ENCODE results near the gene TSPAN18. TPM values are rescaled to one million over a fixed set of nuclear protein-coding genes. Genes with fewer than 3 reads are reported as not detected.

TSPAN18 gene
- total and polyA plus RNA-seq, 2 experiments from 2014 or later = 9.5 to 21.5 TPM

DNA sequence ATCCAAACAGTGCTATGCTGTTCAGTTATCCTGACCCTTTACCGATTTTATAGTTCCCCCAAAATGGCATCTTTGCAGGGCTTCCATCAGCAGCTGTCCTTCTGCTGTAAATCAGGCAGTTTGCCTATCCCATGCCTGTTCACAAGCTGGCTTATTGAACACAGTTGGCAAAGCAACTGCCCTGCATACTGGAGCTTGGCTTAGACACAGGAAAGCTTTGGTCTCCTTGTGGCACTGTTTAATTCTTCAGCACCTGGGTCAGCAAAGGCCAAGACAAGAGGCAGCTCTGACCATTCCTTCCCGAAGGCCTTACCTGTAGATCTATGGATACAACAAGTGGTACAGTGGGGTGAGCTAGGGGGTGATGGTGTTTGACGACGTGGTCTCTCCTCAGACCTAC, 32.2 kb downstream of the TSPAN18 start:
- Histone ChIP-seq H3K9me3 (ENCODE audit: low read depth) (peaks cover 8% of the 10 kb centered on the region), H3K4me1 (ENCODE audit: insufficient read depth) (peaks cover 32% of the 10 kb centered on the region), H3K36me3 (replicated peaks; ENCODE audit: insufficient read depth, low read depth) (no peaks in the 10 kb centered on the region), H3K79me2 (peaks cover 32% of the 10 kb centered on the region), H3K27ac (no peak overlapping the region), H3K4me2 (no peak overlapping the region), H3K9me2 (replicated peaks; ENCODE audit: insufficient read depth) (no peaks in the 10 kb centered on the region), H3K4me3 (no peak overlapping the region), H2AFZ (no peak overlapping the region), H4K20me1 (ENCODE audit: insufficient read depth, poor library complexity, severe bottlenecking) (no peaks in the 10 kb centered on the region), H3K27me3 (no peaks in the 10 kb centered on the region)
- WGBS (ENCODE audit: low lambda C conversion rate, missing lambda C conversion rate) = 93% methylated on average over 4 of the region's 4 CpGs
- TF ChIP-seq EZH2phosphoT487 (IDR thresholded peaks at IDR 0.05; ENCODE audit: low read depth, severe bottlenecking, unreplicated experiment) (no peak), EZH2 (IDR thresholded peaks at IDR 0.05; ENCODE audit: borderline replicate concordance) (no peak)
- TF ChIP-seq, protein P1, sequence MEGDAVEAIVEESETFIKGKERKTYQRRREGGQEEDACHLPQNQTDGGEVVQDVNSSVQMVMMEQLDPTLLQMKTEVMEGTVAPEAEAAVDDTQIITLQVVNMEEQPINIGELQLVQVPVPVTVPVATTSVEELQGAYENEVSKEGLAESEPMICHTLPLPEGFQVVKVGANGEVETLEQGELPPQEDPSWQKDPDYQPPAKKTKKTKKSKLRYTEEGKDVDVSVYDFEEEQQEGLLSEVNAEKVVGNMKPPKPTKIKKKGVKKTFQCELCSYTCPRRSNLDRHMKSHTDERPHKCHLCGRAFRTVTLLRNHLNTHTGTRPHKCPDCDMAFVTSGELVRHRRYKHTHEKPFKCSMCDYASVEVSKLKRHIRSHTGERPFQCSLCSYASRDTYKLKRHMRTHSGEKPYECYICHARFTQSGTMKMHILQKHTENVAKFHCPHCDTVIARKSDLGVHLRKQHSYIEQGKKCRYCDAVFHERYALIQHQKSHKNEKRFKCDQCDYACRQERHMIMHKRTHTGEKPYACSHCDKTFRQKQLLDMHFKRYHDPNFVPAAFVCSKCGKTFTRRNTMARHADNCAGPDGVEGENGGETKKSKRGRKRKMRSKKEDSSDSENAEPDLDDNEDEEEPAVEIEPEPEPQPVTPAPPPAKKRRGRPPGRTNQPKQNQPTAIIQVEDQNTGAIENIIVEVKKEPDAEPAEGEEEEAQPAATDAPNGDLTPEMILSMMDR (IDR thresholded peaks at IDR 0.05; ENCODE audit: poor library complexity) = no peak
- DNase-seq (ENCODE audit: low spot score) = no peak

GRCh38 chr11:44759743-44760476, 33.1 kb downstream of the TSPAN18 start:
- H3K9me2 ChIP-seq (replicated peaks; ENCODE audit: insufficient read depth) = no peaks in the 10 kb centered on the region
- H3K9me3 ChIP-seq (ENCODE audit: low read depth) = peaks cover 8% of the 10 kb centered on the region
- DNase-seq (ENCODE audit: low spot score) = no peak
- peaks cover 25% of the 10 kb centered on the region for H3K4me1 ChIP-seq (ENCODE audit: insufficient read depth)
- H3K27me3 ChIP-seq = no peaks in the 10 kb centered on the region
- TF ChIP-seq EZH2 (IDR thresholded peaks at IDR 0.05; ENCODE audit: borderline replicate concordance) (no peak), EZH2phosphoT487 (IDR thresholded peaks at IDR 0.05; ENCODE audit: low read depth, severe bottlenecking, unreplicated experiment) (no peak)
- TF ChIP-seq, protein P1 (IDR thresholded peaks at IDR 0.05; ENCODE audit: poor library complexity) = no peak
- no peak overlapping the region for H3K4me3 ChIP-seq
- H3K27ac ChIP-seq = peak overlapping the region; percentile 83
- peaks cover 32% of the 10 kb centered on the region for H3K79me2 ChIP-seq
- H2AFZ ChIP-seq = no peak overlapping the region
- no peaks in the 10 kb centered on the region for H3K36me3 ChIP-seq (replicated peaks; ENCODE audit: insufficient read depth, low read depth)
- no peaks in the 10 kb centered on the region for H4K20me1 ChIP-seq (ENCODE audit: insufficient read depth, poor library complexity, severe bottlenecking)
- WGBS (ENCODE audit: low lambda C conversion rate, missing lambda C conversion rate) = 94% methylated on average over 3 of the region's 3 CpGs
- H3K4me2 ChIP-seq = no peak overlapping the region

GRCh38 chr11:44760477-44760872, 33.7 kb downstream of the TSPAN18 start:
- no peak overlapping the region for H3K4me3 ChIP-seq
- H3K27me3 ChIP-seq = no peaks in the 10 kb centered on the region
- H3K9me2 ChIP-seq (replicated peaks; ENCODE audit: insufficient read depth) = no peaks in the 10 kb centered on the region
- no peak overlapping the region for H2AFZ ChIP-seq
- H4K20me1 ChIP-seq (ENCODE audit: insufficient read depth, poor library complexity, severe bottlenecking) = no peaks in the 10 kb centered on the region
- H3K36me3 ChIP-seq (replicated peaks; ENCODE audit: insufficient read depth, low read depth) = no peaks in the 10 kb centered on the region
- TF ChIP-seq EZH2phosphoT487 (IDR thresholded peaks at IDR 0.05; ENCODE audit: low read depth, severe bottlenecking, unreplicated experiment) = no peak
- TF ChIP-seq, protein P1 (IDR thresholded peaks at IDR 0.05; ENCODE audit: poor library complexity) = no peak
- no peak for TF ChIP-seq EZH2 (IDR thresholded peaks at IDR 0.05; ENCODE audit: borderline replicate concordance)
- WGBS (ENCODE audit: low lambda C conversion rate, missing lambda C conversion rate) = 45% methylated on average over 1 of the region's 1 CpG
- H3K4me1 ChIP-seq (ENCODE audit: insufficient read depth) = peaks cover 20% of the 10 kb centered on the region
- peaks cover 8% of the 10 kb centered on the region for H3K9me3 ChIP-seq (ENCODE audit: low read depth)
- H3K27ac ChIP-seq = peak overlapping the region; percentile 83
- H3K4me2 ChIP-seq = no peak overlapping the region
- DNase-seq (ENCODE audit: low spot score) = no peak
- peaks cover 32% of the 10 kb centered on the region for H3K79me2 ChIP-seq
